ENCODE results near the gene ZNF593.
A peak's percentile ranks its signal among the peaks of the same experiment; 100 is the strongest.

Gene ZNF593

DNA sequence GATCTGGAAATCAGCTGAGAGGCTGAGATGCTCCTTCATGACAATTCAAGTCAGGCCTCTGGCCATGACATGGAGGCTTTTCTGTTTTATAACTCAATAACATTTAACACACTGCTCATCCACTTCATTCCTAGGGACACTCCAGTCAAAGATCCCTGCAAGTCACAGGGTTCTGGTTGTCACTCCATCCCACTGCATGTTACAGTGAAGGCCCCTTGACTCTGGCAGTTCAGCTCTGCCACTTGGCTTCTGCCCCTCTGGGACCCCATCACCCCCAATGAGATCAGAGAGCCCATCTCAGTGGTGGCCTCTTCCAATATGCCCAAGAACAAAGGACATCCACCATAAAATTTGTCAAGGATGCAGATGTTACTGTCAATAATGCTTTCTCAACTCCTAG, 20.8 kb upstream of the ZNF593 start:
- no peak for DNase-seq (ENCODE audit: low read depth in 2 of 2)

DNA sequence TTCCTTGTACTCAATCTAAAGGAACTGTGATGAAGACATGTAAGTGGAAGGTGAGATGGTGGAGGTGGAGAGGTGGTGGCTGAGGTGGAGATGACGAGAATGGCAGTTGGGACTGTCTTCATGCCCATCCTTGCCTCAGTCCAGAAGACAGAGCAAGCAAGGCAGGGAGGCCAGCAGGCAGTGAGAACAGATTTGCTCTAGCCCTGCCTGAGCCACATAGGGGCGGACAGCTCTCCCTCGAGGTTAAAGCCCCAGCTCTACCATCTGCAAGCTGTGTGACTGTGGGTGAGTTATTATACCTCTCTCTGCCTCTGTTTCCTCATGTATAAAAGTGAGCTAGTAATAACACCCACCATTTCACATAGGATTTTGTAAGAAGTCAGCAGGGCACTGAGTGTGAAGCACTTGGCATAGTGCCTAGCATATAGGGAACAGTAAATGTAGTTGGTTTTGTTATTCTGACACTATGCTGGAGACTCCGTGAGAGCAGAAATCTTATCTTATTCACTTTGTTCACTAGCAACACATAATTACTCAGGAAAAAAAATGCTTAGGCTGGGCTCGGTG, 15.7 kb upstream of the ZNF593 start:
- no peak for DNase-seq (ENCODE audit: low read depth in 2 of 2)

DNA sequence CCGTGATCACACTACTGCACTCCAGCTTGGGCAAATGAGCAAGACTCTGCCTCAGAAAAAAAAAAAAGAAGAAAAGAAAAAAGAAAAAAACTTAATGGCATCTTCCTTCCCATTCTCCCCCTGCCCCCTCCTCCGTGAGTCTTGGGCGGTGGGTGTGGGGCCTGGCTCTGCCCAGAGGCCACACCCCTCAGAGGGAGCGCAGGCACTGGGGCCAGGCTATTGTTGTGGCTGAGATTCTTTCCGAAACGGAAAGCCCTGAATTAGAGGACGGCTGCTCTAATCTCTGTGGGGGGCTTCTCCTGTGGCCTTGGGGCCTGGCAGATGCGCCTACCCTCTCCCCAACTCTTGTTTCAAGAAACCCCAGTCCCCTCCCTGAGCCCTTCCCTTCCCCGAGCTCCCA, 15.0 kb upstream of the ZNF593 start:
- no peak for DNase-seq (ENCODE audit: low read depth in 2 of 2)

DNA sequence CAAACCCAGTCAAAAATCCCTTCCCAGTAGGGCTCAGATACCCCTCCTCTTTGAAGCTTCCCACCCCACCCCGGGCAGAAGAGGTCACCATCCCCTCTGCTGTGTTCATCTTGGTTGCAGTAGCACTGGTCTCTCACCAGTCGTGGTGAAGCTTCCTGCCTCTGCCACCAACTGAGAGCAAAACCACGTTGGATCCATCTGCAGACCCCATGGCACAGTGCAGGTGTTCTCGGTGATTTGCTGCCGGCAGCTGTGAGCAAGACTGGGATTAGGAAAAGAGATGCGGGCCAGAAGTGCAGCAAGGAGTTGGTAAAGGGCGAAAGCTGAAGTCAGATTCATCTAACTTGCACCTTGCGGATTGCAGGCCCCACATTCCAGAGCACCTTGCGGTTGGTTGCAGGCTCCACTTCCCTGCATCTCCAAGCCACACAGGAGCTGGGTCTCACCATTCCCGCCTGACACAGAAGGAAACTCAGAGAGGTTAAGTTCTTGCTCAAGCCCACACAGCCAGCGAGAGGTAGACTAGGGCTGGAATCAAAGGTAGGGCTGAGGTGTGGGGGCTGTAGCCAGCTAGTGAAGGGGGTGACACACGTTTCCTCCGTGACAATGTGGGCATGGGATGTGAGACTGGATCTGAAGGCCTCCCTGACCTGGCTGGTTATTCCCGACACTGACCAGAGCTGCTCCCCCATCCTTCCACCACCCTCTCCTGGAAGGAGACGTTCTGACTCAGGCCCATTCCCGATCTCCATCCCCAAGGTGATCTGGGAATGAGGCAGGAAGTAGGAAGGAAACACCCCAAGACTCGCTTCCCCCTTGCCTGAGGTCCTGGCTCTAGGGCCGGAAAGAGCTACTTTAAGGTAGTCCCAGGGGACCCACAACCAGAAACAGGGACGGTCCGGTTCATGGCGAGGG, 14.1 kb upstream of the ZNF593 start:
- no peak for DNase-seq (ENCODE audit: low read depth in 2 of 2)

DNA sequence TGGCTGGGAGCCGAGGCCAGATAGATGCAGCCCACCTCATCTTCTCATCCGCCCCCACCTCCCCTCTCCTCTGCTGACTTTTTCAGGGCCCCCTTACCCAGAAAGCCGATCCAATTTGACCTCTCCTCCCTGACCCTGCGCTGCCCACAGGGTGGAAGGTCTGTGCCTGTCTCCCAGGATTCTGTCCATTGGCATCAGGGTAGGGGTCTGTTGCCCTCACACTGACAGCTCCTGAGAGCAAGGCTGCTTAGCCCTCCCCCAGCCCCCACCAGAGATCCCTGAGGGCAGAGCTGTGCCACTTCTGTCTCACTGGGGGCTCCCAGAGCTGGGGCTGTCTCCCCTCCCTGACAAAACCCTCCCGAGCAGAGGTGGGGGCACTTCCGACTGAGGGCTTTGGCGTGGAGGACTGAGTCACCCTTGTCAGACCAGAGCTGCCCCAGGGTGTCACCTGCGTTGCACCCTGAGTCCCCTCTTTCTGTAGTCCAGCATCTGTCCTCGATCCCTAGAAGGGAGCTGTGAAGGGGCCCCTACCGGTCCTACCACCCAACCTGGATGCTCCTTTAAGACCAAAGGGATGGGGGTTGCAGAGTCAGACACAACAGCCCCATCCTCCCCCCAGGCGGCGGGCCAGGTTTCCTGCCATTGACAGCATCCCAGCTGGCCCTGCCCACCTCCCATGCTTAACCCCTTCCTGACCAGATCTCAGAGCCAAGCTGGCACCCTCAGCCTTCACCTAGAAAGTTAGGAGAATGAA, 13.2 kb upstream of the ZNF593 start:
- DNase-seq (ENCODE audit: low read depth in 2 of 2): no peak

DNA sequence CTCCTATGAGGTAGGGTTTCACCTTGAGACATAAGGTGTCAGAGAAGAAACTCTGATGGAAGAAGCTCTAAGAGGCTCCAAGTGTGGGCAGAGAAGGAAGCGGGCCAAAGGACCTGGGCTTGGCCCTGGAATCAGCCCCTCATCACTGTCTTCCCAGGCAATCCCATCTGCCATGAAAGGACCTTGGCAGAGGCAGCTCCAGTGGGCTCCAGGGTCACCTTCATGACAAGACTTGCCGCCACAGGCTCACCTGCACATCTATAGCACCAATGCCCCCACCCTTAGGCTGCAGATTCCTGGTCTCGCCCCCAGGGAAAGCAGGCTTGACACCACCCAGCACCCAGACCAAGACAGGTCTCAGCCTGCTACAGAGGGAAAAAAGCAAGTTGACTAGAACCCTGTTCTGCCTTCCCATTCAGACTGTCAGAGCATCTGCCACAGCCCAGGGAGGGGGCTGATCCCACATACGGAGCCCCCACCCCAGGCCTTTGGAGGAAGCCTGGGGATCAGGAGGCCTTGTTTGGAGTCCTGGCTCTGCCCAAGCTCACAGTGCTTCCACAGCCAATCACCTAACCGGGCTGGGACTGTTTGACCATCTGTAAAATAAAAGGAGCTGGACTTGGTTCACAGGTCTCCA, 11.3 kb upstream of the ZNF593 start:
- no peak for DNase-seq (ENCODE audit: low read depth in 2 of 2)

DNA sequence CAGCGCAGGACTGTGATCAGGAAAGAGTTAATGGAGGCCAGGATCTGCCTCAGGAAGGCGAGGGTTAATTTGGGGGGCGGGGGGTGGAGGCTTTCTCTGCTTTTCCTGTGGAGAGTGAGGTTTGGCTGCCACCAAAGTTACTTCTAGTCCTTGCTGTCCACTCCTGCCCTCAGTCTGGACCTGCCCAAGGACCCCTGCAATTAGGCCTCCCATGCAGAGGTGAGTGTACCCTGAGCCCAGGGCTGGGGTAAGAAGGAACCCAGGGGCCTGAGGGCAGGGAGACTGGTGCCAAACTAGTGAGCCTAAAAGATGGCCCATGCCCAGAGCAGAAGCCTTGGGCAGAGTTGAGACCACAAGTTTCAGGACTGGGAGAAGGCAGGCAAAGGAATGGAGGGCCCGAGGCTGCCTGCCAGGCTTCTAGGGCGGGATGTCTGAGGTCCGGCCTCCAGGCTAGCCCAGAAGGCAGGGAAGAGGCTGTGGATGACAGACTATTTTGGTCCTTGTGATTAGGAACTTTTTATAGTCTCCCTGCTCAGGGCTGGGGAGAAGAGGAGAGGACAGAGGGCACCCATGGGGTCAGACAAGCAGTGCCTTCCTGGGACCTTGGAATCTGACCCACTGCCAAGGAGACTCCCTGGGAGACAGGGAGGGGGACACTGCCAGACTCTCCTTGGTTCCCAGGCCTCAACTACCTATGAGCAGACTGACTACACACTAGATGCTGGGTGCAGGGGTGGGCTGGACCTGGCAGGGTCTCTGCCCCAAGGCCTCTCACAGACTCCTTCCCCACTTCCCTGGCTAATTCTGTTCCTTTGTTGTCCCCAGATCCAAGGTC, 10.6 kb upstream of the ZNF593 start, which contains the start of gene FAM110D:
Gene FAM110D (plus strand): TSS at position 172 of the 835 bp plus-strand sequence. CDS start 2,213 bp downstream, outside the sequence.
- DNase-seq (ENCODE audit: low read depth in 2 of 2): no peak

DNA sequence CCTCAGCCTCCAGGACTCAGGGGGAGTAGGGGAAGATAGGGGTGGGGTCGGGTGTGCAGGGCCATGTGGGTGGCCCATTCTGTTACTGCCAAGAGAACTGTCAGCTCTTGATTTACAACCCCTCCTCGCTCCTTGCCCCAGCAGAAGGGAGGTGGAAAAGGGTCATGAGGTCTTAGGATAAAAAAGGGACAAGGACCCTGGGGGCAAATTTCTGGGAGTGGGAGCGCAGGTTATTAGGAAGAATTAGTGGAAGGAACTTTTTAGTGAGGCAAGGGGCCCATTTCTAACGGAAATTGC, 10.0 kb upstream of the ZNF593 start:
- no peak for DNase-seq (ENCODE audit: low read depth in 2 of 2)

DNA sequence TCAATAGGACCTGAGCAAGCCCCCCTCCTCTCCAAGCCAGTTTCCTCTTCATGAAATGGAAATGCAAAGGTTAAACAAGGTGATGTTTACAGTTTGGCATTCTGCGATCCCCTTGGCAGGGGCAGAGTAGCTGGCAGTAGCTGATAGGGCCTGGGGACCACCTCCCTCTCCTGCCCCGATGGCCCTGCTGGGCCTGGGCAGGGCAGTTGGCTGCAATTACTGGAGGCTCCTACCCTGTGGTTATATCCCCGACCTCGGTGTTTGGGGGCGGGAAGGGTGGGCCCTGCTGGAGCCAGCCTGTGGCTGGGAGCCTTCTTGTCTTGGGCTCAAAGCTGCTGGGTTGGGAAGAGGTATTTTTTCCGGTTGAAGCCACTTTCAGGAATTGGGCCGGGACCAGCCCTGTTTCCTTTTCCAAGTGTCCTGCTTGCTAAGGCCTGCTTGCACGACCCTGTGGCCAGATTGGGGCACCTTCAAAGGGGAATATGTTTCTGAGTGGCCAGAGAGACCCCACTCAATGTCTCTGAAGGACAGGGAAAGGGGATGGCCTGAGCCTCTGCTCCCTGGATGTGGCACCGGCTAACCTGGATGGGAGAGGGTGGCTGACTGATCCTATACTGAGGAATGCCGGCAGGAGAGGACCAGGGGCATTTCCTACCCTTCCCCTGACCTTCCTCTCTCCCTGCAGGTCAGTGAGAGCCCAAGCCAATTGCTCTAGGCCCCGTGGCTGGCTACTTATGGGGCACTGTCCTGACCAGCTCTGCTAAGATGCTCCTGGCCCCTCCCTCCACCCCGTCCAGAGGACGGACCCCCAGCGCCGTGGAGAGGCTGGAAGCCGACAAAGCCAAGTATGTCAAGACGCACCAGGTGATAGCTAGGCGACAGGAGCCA, 8.9 kb upstream of the ZNF593 start:
- DNase-seq (ENCODE audit: low read depth in 2 of 2): no peak

DNA sequence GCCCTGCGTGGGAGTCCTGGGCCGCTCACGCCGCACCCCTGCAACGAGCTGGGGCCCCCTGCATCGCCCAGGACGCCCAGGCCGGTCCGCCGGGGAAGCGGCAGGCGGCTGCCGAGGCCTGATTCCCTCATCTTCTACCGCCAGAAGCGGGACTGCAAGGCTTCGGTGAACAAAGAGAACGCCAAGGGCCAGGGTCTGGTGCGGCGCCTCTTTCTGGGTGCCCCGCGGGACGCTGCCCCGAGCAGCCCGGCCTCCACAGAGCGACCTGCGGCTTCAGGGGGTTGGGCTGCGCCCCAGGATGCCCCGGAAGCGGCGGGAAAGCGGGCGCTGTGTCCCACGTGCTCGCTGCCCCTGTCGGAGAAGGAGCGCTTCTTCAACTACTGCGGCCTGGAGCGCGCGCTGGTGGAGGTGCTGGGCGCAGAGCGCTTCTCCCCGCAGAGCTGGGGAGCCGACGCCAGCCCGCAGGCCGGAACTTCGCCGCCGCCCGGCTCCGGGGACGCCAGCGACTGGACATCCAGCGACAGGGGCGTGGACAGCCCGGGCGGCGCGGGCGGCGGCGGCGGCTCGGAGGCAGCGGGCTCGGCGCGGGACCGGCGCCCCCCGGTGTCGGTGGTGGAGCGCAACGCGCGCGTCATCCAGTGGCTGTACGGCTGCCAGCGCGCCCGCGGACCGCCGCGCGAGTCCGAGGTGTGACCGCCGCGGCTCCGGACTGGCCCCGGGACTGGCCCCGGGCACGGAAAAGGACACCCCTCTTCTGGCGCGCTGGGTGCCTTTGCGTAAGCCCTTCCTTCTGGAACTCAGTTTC, 8.1 kb upstream of the ZNF593 start:
- DNase-seq (ENCODE audit: low read depth in 2 of 2): peak in 1 of 2 experiments; percentile 6

DNA sequence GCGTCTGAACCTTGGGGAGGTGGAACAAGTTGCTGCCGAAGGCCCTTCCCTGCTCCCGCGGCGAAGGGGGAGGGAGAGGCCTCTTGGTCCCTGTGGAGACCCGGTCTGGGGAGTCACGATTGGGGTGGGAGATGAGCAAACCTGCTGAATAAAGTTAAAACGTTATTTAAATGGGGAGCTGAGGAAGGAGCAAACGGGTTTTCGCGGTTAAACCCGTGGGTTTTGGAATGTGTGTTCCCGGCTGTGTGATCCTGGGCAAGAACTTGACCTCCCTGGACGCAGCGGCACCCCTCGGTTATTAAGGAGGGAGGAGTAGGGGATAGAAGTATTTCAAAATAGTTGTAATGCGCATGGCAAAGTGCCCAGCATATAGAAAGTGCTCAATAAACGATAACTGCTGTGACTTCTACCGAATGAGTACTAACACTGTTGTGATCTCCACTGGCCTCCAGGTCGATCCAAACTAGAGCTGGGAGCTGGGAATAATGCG, 7.4 kb upstream of the ZNF593 start:
- DNase-seq (ENCODE audit: low read depth in 2 of 2): no peak

DNA sequence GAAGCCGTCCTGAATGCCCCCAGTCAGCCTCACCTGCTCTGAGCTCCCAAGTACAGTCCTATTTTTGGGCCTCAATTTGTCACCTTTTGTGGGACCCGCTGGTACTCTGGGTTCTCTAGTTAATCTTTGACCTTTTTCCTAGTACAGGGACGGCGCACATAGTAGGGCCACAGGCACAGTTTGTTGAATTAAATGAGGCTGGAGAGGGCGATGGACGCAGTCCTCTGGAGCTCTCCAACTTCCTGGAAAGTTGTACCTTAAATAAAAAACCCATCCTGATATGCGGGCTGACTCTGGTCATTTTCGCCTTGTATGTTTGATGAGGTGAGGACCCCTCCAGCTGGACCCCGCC, 6.0 kb upstream of the ZNF593 start:
- DNase-seq (ENCODE audit: low read depth in 2 of 2): no peak

DNA sequence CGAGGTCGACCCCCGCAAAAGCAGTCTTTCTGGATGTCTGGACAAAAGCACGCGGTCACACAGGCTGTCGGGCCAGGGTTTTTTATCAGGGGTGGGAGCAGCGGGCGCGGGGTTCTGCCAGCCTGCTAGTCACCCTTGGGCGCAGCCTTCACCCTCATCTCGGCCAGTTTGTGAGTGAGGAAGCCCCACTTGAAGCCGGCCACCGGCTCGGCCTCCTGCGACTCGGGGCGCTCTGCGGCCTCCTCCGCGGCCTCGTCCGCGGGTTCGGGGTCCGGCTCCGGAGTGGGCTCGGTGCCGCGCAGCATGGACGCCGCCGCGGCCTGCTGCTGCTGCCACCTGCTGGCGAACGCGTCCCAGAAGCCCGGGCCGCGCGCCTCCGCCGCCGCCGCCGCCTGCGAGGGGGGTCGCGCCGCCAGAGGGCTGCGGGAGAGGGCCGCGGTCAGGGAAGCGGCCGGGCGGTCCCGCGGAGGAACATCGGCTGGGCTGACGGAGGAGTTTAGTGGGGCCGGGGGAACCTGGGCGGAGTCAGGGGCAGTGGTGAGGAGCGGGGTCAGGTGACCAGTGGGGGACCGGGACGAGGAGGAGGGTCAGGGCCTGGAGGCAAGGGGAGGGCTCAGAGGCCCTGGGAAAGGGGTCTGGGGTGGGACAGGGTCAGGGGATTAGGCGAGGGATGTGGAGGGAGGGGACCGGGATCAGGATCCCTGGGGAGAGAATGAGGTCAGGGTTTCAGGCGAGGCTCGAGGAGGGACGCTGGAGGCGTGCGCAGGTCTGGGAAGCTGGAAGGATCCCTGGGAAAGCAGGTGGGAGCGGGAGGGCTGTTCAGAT, 5.5 kb upstream of the ZNF593 start:
- DNase-seq (ENCODE audit: low read depth in 2 of 2): no peak

DNA sequence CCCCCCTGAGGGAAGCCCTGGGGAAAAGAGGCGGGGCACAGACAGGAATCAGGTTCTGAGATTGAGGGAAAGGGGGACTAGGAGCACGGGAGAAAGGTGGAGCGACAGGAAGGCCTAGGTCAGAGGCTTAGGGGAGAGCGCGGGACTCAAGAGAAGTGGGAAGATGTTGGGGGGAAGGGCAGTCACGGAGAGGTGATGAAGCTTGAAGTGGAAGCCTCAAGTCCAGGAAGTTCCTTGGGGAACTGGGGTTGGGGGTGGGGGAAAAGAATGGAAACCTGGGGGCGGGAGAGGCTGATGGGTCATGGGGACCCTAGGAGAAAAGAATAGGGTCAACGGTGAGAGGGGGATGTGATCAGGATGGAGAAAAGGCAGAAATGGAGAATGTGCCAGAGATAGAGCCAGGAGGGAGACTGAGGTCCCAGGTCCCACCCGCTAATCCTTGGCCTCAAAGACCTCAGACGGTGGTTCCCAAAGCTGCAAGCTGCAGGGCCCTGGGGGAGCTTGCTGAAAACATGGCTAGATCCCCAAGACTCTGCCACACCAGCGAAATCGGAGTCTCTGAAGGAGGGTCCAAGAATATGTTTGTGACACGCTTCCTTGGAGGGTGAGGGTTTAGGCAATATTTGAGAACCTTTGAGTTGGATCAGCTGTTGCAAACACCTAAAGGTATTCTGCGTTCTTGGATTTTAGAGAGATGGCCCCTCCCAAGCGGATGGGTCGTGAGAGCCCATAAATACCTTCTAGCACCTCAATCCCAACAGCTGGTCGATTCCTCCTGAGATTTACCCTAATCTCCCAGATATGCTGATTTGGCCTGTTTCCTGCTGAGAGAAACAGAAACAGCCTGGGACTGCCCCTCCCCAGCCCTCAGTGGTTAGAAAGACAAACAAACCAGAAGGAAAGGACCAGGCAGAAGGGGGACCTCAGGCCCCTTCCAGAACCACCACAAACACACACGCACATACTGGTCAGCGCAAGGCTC, 4.6 kb upstream of the ZNF593 start:
- no peak for DNase-seq (ENCODE audit: low read depth in 2 of 2)

DNA sequence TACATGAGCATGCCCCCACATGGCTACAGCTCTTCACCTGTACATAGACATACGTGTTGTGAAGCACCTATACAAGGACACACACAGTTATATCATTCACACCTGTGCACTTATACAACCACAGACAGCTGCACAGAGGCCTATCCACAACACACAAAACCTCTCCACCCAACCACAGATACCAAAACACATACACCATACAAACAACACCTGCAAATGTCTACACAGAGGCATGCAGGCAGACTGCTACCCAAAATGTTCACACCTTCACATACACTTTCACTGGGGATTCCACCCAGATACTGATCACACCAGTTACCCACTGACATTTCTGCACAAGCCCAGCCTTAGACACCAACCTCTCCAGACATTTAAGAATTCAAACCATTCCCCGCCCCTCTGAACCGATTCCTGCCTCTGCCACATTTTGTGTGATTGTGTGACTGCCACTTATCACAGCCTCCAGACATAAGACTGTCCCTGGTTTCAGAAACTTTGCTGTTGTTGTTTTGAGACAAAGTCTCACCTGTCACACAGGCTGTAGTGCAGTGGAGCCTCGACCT, 2.9 kb upstream of the ZNF593 start:
- no peak for DNase-seq (ENCODE audit: low read depth in 2 of 2)

DNA sequence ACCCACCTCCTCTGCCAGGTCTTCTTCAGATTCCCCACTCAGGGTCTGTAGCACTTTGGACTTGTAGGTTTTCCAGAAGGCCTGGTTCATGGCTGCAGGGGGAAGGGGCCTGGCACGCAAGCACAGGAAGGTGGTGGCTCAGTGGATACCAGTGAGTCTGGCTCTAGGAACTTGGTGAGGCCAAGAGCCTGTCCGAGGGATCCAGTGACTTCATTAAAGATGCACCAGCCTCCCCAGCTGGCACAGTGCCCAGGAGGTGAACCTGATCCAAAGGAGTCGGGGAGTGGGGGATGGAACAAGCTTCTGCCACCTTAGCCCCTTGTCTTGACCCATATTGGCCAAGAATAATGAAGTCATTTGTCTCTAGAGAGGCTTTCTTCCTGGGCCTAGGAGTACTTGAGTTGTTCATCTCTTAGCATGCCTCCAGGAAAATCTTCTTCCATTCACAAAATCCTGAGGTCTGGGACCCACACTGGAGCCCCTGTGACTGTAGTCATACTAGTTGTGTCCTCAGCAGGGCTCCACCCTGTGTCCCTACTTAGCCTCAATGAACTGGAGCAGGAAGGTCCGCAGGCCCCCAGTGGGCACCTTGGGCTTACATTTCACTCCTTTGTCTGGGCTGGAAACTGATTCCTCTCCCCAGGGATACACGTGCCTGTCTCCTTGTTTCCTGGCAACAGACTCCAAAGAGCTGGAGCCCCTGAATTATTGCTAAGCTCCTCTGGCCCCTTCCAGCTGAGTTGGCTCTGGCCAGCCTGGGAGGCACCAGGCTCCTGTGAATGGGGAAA, 1.1 kb upstream of the ZNF593 start, which contains the start of gene C1orf232:
Gene C1orf232 (minus strand): TSS at position 554 of the 788 bp plus-strand sequence. CDS start 464 bp downstream, at position 90.
- DNase-seq (ENCODE audit: low read depth in 2 of 2): no peak
